Renal cortical epithelial cell (primary cell): ENCODE data around the gene WFDC1. TPM values are rescaled to one million over a fixed set of nuclear protein-coding genes. Genes with fewer than 3 reads are reported as not detected.

Experiments
- DNase-seq: peaks from one replicate; pipeline ENCODE4 v3.0.0-alpha.2; 2011; ENCODE audit warnings: low read depth
- total RNA-seq: library from RNA; depleted of rRNA; stranded (reverse); fragments of >200 nt; gene quantifications from 2 replicates; pipeline ENCODE4 v1.2.3, GENCODE V29; 2014

WFDC1 gene
- total RNA-seq, 1 donor from 2014 or later: 0.05 TPM

GRCh38 chr16:84272740-84273320, 21.8 kb upstream of the WFDC1 start:
- no peak for DNase-seq

GRCh38 chr16:84274515-84274914, 20.2 kb upstream of the WFDC1 start:
- no peak for DNase-seq

GRCh38 chr16:84275585-84276151, 19.0 kb upstream of the WFDC1 start:
- no peak for DNase-seq

GRCh38 chr16:84277244-84277823, 17.3 kb upstream of the WFDC1 start:
- peak; percentile 22 for DNase-seq

GRCh38 chr16:84278333-84278732, 16.3 kb upstream of the WFDC1 start:
- no peak for DNase-seq

GRCh38 chr16:84278968-84279367, 15.7 kb upstream of the WFDC1 start:
- DNase-seq: no peak

- no peak for DNase-seq
Measured at GRCh38 chr16:84279881-84280280, 14.8 kb upstream of the WFDC1 start.

GRCh38 chr16:84281074-84281473, 13.6 kb upstream of the WFDC1 start:
- no peak for DNase-seq

GRCh38 chr16:84282533-84282932, 12.1 kb upstream of the WFDC1 start:
- no peak for DNase-seq

GRCh38 chr16:84283314-84284153, 11.1 kb upstream of the WFDC1 start:
- no peak for DNase-seq

GRCh38 chr16:84284154-84284722, 10.4 kb upstream of the WFDC1 start:
- DNase-seq: no peak

GRCh38 chr16:84286578-84287240, 8.0 kb upstream of the WFDC1 start:
- DNase-seq: peak; percentile 91

GRCh38 chr16:84288902-84289301, 5.8 kb upstream of the WFDC1 start:
- no peak for DNase-seq

GRCh38 chr16:84291226-84291625, 3.5 kb upstream of the WFDC1 start:
- DNase-seq: no peak

GRCh38 chr16:84292011-84292410, 2.7 kb upstream of the WFDC1 start:
- DNase-seq: peak; percentile 35

GRCh38 chr16:84293406-84293805, 1.3 kb upstream of the WFDC1 start:
- DNase-seq: no peak

- no peak for DNase-seq
Measured at GRCh38 chr16:84294117-84294516, 561 bp upstream of the WFDC1 start.

GRCh38 chr16:84295203-84295860, 654 bp downstream of the WFDC1 start:
- no peak for DNase-seq

GRCh38 chr16:84298376-84298899, 3.8 kb downstream of the WFDC1 start:
- DNase-seq: no peak

GRCh38 chr16:84299734-84300440, 5.2 kb downstream of the WFDC1 start:
- DNase-seq: no peak
